ENCODE measurements around the gene KANK2. TPM values are rescaled to one million over a fixed set of nuclear protein-coding genes. Genes with fewer than 3 reads are reported as not detected.
A peak's percentile ranks its signal among the peaks of the same experiment; 100 is the strongest.

Gene KANK2
- total and polyA plus RNA-seq, 2 of the 13 experiments (the other 11 are each of a cell fraction or from before 2014, with no cell fraction given): 5.7 to 12.9 TPM

- TF ChIP-seq ZBED4 (CRISPR knock-in tag; IDR thresholded peaks at IDR 0.05; ENCODE audit: borderline replicate concordance) (no peak), ZSCAN25 (CRISPR knock-in tag; IDR thresholded peaks at IDR 0.05) (no peak; the same call in 1 of the 2 replicates), NFAT5 (CRISPR knock-in tag; IDR thresholded peaks at IDR 0.05) (no peak), DMTF1 (CRISPR knock-in tag; IDR thresholded peaks at IDR 0.05) (no peak), ZNF644 (CRISPR knock-in tag; IDR thresholded peaks at IDR 0.05; ENCODE audit: low read depth) (no peak), PBX2 (CRISPR knock-in tag; IDR thresholded peaks at IDR 0.05) (no peak), PRDM10 (CRISPR knock-in tag; IDR thresholded peaks at IDR 0.05; ENCODE audit: low read depth) (0 out of 2 replicates have a peak, but pooled peaks have one; percentile 7), HES4 (CRISPR knock-in tag; IDR thresholded peaks at IDR 0.05; ENCODE audit: borderline replicate concordance) (no peak), ZNF552 (CRISPR knock-in tag; IDR thresholded peaks at IDR 0.05; ENCODE audit: borderline replicate concordance) (no peak), KDM4B (CRISPR knock-in tag; IDR thresholded peaks at IDR 0.05) (no peak), ZNF501 (CRISPR knock-in tag; IDR thresholded peaks at IDR 0.05) (no peak; the same call in 1 of the 2 replicates), ISL2 (CRISPR knock-in tag; IDR thresholded peaks at IDR 0.05) (no peak)
Measured at GRCh38 chr19:11141937-11142527, 55.3 kb downstream of the KANK2 start (continued).

All from HepG2 (cell line).